ENCODE measurements around the gene SYT2. TPM values are rescaled to one million over a fixed set of nuclear protein-coding genes. Genes with fewer than 3 reads are reported as not detected.
A peak's percentile ranks its signal among the peaks of the same experiment; 100 is the strongest.

The SYT2 gene
- total and polyA plus RNA-seq, 2 donors (not counting 1 experiment from before 2014, with no cell fraction given): 0.03 TPM; not detected in 1

- peak in 1 of 2 donors; percentile 36 for DNase-seq (ENCODE audit: low read depth in 2 of 2)
- H3K4me1 ChIP-seq (ENCODE audit: control insufficient read depth, extremely low read depth, insufficient read depth, low read length): peaks cover 48% of the 10 kb centered on the region
- no peak overlapping the region for H3K4me3 ChIP-seq (replicated peaks in 1 of 4; ENCODE audit: control extremely low read depth in 1 of 4, insufficient read depth in 1 of 4, low read depth in 3 of 4, low read length in 4 of 4)
- H3K79me2 ChIP-seq (ENCODE audit: control insufficient read depth, insufficient read depth, low read length): no peaks in the 10 kb centered on the region
- H3K9ac ChIP-seq (ENCODE audit: insufficient read depth, low read length): no peak overlapping the region
- no peaks in the 10 kb centered on the region for H3K36me3 ChIP-seq (ENCODE audit: control insufficient read depth, insufficient read depth, low read length)
- TF ChIP-seq CTCF (conservative IDR thresholded peaks at IDR 0.05 in 1 of 2, IDR thresholded peaks at IDR 0.05 in 1 of 2; ENCODE audit: low read depth in 1 of 2, low read length in 2 of 2): no peak
- TF ChIP-seq EZH2 (IDR thresholded peaks at IDR 0.05; ENCODE audit: low read length, missing control alignments): no peak
- peak overlapping the region; percentile 1 for H3K4me2 ChIP-seq (ENCODE audit: extremely low read depth, insufficient read depth, low read length)
- H3K9me3 ChIP-seq (ENCODE audit: control insufficient read depth, insufficient read depth, low read depth, low read length): no peaks in the 10 kb centered on the region
- peak overlapping the region; percentile 81 for H3K27ac ChIP-seq (ENCODE audit: insufficient read depth, low read length)
- no peaks in the 10 kb centered on the region for H3K27me3 ChIP-seq (ENCODE audit: control insufficient read depth, insufficient read depth, low read length)
- H2AFZ ChIP-seq (ENCODE audit: low read length): no peak overlapping the region
- H4K20me1 ChIP-seq (ENCODE audit: control insufficient read depth, extremely low read depth, insufficient read depth, low read length): no peaks in the 10 kb centered on the region
Measured at GRCh38 chr1:202580619-202581018, 129.6 kb downstream of the SYT2 start.

- no peak for TF ChIP-seq EZH2 (IDR thresholded peaks at IDR 0.05; ENCODE audit: low read length, missing control alignments)
- no peak for TF ChIP-seq CTCF (conservative IDR thresholded peaks at IDR 0.05 in 1 of 2, IDR thresholded peaks at IDR 0.05 in 1 of 2; ENCODE audit: low read depth in 1 of 2, low read length in 2 of 2)
- Histone ChIP-seq H3K4me1 (ENCODE audit: control insufficient read depth, extremely low read depth, insufficient read depth, low read length) (peaks cover 47% of the 10 kb centered on the region), H3K9ac (ENCODE audit: insufficient read depth, low read length) (no peak overlapping the region)
Measured at GRCh38 chr1:202579806-202580205, 130.4 kb downstream of the SYT2 start.

GRCh38 chr1:202578565-202578964 lies 131.7 kb downstream of the SYT2 start:
- peak; percentile 58 to 79 for DNase-seq (ENCODE audit: low read depth in 2 of 2)
- Histone ChIP-seq H3K4me3 (replicated peaks in 1 of 4; ENCODE audit: control extremely low read depth in 1 of 4, insufficient read depth in 1 of 4, low read depth in 3 of 4, low read length in 4 of 4) (no peak overlapping the region), H3K9me3 (ENCODE audit: control insufficient read depth, insufficient read depth, low read depth, low read length) (no peaks in the 10 kb centered on the region), H3K36me3 (ENCODE audit: control insufficient read depth, insufficient read depth, low read length) (no peaks in the 10 kb centered on the region), H3K79me2 (ENCODE audit: control insufficient read depth, insufficient read depth, low read length) (no peaks in the 10 kb centered on the region), H3K9ac (ENCODE audit: insufficient read depth, low read length) (no peak overlapping the region), H2AFZ (ENCODE audit: low read length) (no peak overlapping the region), H4K20me1 (ENCODE audit: control insufficient read depth, extremely low read depth, insufficient read depth, low read length) (no peaks in the 10 kb centered on the region), H3K27me3 (ENCODE audit: control insufficient read depth, insufficient read depth, low read length) (no peaks in the 10 kb centered on the region), H3K4me1 (ENCODE audit: control insufficient read depth, extremely low read depth, insufficient read depth, low read length) (peaks cover 48% of the 10 kb centered on the region), H3K4me2 (ENCODE audit: extremely low read depth, insufficient read depth, low read length) (peak overlapping the region; percentile 49), H3K27ac (ENCODE audit: insufficient read depth, low read length) (peak overlapping the region; percentile 84)
- TF ChIP-seq EZH2 (IDR thresholded peaks at IDR 0.05; ENCODE audit: low read length, missing control alignments): no peak
- no peak for TF ChIP-seq CTCF (conservative IDR thresholded peaks at IDR 0.05 in 1 of 2, IDR thresholded peaks at IDR 0.05 in 1 of 2; ENCODE audit: low read depth in 1 of 2, low read length in 2 of 2)

More at GRCh38 chr1:202579806-202580205, 130.4 kb downstream of the SYT2 start:
- no peaks in the 10 kb centered on the region for H3K9me3 ChIP-seq (ENCODE audit: control insufficient read depth, insufficient read depth, low read depth, low read length)
- no peaks in the 10 kb centered on the region for H4K20me1 ChIP-seq (ENCODE audit: control insufficient read depth, extremely low read depth, insufficient read depth, low read length)
- H3K27me3 ChIP-seq (ENCODE audit: control insufficient read depth, insufficient read depth, low read length): no peaks in the 10 kb centered on the region
- H3K79me2 ChIP-seq (ENCODE audit: control insufficient read depth, insufficient read depth, low read length): no peaks in the 10 kb centered on the region
- H3K4me2 ChIP-seq (ENCODE audit: extremely low read depth, insufficient read depth, low read length): peak overlapping the region; percentile 63
- no peaks in the 10 kb centered on the region for H3K36me3 ChIP-seq (ENCODE audit: control insufficient read depth, insufficient read depth, low read length)
- no peak overlapping the region for H3K4me3 ChIP-seq (replicated peaks in 1 of 4; ENCODE audit: control extremely low read depth in 1 of 4, insufficient read depth in 1 of 4, low read depth in 3 of 4, low read length in 4 of 4)
- peak overlapping the region; percentile 84 for H3K27ac ChIP-seq (ENCODE audit: insufficient read depth, low read length)
- peak; percentile 96 to 97 for DNase-seq (ENCODE audit: low read depth in 2 of 2)
- no peak overlapping the region for H2AFZ ChIP-seq (ENCODE audit: low read length)
